ENCODE data around the gene AOX1.
A peak's percentile ranks its signal among the peaks of the same experiment; 100 is the strongest.

The AOX1 gene

DNA sequence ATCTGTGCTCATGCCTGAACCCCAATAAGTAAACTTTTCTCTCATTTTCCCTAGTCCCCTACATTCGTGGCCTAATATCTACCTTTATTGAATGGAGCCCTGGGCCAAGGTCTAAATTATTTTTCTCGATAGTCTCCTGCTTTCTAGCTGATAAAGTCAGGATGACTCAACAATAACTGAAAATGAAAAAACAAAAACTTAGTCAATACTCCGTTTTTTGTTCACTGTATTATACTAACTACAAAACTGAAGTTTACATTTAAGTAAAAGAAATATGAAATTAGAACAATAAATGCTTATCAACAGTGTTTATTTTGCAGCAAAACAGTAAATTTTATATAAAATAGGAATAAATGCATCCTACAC is 32.2 kb downstream of the AOX1 start:
- Histone ChIP-seq H3K27me3 (replicated peaks) (no peaks in the 10 kb centered on the region), H3K27ac (peak overlapping the region; percentile 26), H3K36me3 (replicated peaks) (no peaks in the 10 kb centered on the region), H3K4me3 (ENCODE audit: low read depth, low read length) (no peak overlapping the region)
- DNase-seq: no peak
- TF ChIP-seq, protein P1, sequence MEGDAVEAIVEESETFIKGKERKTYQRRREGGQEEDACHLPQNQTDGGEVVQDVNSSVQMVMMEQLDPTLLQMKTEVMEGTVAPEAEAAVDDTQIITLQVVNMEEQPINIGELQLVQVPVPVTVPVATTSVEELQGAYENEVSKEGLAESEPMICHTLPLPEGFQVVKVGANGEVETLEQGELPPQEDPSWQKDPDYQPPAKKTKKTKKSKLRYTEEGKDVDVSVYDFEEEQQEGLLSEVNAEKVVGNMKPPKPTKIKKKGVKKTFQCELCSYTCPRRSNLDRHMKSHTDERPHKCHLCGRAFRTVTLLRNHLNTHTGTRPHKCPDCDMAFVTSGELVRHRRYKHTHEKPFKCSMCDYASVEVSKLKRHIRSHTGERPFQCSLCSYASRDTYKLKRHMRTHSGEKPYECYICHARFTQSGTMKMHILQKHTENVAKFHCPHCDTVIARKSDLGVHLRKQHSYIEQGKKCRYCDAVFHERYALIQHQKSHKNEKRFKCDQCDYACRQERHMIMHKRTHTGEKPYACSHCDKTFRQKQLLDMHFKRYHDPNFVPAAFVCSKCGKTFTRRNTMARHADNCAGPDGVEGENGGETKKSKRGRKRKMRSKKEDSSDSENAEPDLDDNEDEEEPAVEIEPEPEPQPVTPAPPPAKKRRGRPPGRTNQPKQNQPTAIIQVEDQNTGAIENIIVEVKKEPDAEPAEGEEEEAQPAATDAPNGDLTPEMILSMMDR (IDR thresholded peaks at IDR 0.05; ENCODE audit: low read depth, low read length, missing control alignments): no peak
- in situ Hi-C loops (cut with HindIII; ENCODE audit: low pct_ligation_motif_present, low sequenced_read_pairs): no loop called here

DNA sequence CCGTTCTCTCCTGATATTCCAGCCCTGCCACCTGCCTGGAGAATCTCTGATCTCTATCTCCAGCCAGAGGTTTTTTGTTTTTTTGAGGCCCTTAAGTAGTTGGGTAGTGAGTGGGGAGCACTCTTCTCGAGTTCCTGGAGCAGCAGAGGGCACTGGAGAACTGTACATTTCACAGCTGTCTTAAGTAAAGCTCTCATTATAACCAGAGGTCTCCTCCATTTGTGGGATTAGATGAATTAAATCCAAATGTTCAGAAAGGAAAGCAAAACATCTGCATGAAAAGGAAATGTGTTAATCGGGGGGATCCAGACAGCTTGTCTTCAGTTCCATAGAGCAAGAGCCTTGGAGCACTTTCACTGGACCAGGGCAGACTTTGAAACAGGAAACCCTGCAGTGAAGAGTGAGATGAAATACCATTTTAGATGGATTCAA is 32.8 kb downstream of the AOX1 start:
- no peaks in the 10 kb centered on the region for H3K36me3 ChIP-seq (replicated peaks)
- H3K27ac ChIP-seq: no peak overlapping the region
- in situ Hi-C loops (cut with HindIII; ENCODE audit: low pct_ligation_motif_present, low sequenced_read_pairs): no loop called here
- H3K27me3 ChIP-seq (replicated peaks): no peaks in the 10 kb centered on the region
- no peak overlapping the region for H3K4me3 ChIP-seq (ENCODE audit: low read depth, low read length)
- DNase-seq: peak; percentile 24
- TF ChIP-seq, protein P1 (IDR thresholded peaks at IDR 0.05; ENCODE audit: low read depth, low read length, missing control alignments): peak; percentile 55

DNA sequence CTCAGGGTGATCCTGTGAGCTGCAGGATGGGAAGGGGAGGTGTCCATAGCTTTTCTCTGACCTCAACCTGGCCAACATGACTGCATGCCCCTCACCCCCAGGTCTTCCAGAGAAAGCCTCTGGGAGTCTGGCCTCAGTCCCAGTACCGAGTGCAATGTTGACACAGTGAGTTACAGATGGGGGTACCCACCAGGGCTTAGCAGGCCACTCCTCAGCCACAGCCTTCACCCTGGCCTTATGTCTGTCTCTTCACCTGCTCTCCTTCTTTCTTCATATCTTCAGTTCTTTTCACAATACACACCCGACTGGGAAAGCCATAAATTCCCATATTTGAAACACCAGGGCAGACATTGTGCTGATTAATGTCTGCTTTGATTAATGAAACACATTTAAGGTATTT is 33.5 kb downstream of the AOX1 start:
- TF ChIP-seq, protein P1 (IDR thresholded peaks at IDR 0.05; ENCODE audit: low read depth, low read length, missing control alignments): no peak
- Histone ChIP-seq H3K27ac (no peak overlapping the region), H3K36me3 (replicated peaks) (no peaks in the 10 kb centered on the region), H3K4me3 (ENCODE audit: low read depth, low read length) (no peak overlapping the region), H3K27me3 (replicated peaks) (no peaks in the 10 kb centered on the region)
- in situ Hi-C loops (cut with HindIII; ENCODE audit: low pct_ligation_motif_present, low sequenced_read_pairs): no loop called here
- DNase-seq: no peak

DNA sequence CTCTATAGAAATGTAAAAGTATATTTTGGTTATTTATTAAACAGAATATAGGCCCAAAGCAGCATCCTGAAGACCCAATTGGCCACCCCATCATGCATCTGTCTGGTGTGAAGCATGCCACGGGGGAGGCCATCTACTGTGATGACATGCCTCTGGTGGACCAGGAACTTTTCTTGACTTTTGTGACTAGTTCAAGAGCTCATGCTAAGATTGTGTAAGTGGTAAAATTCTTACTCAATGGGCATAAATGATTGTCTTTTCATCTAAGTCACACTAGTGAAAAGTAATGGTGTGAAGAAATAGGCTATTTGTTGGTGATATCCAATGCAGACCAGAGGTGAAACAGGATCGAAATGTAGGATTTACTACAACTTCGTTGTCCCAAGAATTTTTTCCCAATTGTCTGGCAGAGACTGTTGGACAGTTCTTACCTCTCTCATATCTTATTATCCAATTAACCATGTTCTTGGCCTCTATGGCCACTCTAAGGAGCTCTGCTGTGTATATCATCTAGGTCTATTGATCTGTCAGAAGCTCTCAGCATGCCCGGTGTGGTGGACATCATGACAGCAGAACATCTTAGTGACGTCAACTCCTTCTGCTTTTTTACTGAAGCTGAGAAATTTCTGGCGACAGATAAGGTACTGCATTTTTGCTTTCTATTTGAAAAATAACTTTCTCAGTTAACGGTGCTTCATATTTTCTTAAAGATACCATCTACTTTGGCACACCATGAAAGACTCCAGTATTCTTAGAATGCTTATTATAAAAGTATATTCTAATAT is 35.0 kb downstream of the AOX1 start:
- Histone ChIP-seq H3K27me3 (replicated peaks) (no peaks in the 10 kb centered on the region), H3K4me3 (ENCODE audit: low read depth, low read length) (no peak overlapping the region), H3K36me3 (replicated peaks) (no peaks in the 10 kb centered on the region), H3K27ac (no peak overlapping the region)
- TF ChIP-seq, protein P1 (IDR thresholded peaks at IDR 0.05; ENCODE audit: low read depth, low read length, missing control alignments): no peak
- no peak for DNase-seq
- in situ Hi-C loops (cut with HindIII; ENCODE audit: low pct_ligation_motif_present, low sequenced_read_pairs): no loop called here

DNA sequence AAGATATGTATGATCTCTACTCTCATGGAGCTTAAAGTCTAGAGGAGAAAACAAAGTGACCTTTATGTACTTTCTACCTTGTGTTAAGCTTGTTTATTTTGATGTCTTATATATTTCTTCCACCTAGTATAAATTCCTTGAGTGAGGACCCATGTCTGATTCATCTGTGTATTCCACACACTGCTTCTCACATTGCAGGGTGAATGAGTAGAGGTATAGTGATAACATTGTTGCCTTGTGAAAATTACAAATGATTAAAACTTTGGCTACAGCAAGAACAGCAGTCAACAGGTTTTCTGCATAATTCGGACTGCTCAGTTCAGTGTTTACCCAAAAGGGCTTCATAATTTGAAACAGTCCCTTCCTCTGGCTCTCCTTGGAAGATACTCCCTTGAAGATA is 36.3 kb downstream of the AOX1 start:
- Histone ChIP-seq H3K27ac (no peak overlapping the region), H3K4me3 (ENCODE audit: low read depth, low read length) (no peak overlapping the region), H3K27me3 (replicated peaks) (no peaks in the 10 kb centered on the region), H3K36me3 (replicated peaks) (no peaks in the 10 kb centered on the region)
- DNase-seq: no peak
- TF ChIP-seq, protein P1 (IDR thresholded peaks at IDR 0.05; ENCODE audit: low read depth, low read length, missing control alignments): no peak
- in situ Hi-C loops (cut with HindIII; ENCODE audit: low pct_ligation_motif_present, low sequenced_read_pairs): no loop called here

DNA sequence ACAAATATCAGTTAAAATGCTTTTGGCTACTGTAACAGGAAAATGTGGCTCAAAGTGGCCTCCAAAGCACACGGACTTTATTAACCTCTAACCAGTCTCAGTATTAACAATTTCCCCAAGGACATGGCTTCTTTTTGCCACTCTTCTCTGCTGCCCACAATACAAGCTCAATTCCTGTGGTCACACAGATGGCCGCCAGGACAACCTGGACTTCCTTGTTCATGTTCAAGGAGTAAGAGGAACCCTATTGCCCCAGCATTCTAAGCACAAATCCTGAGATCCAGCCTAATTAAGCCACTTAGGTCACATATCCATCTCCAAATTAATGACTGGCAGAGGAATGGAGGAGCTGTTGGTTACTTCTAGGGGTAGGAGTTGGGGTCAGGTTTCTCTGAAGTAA is 38.2 kb downstream of the AOX1 start:
- H3K27ac ChIP-seq: no peak overlapping the region
- no peak for DNase-seq
- TF ChIP-seq, protein P1 (IDR thresholded peaks at IDR 0.05; ENCODE audit: low read depth, low read length, missing control alignments): no peak

More for the DNA sequence above, 38.2 kb downstream of the AOX1 start:
- H3K27me3 ChIP-seq (replicated peaks): no peaks in the 10 kb centered on the region
- no peak overlapping the region for H3K4me3 ChIP-seq (ENCODE audit: low read depth, low read length)
- in situ Hi-C loops (cut with HindIII; ENCODE audit: low pct_ligation_motif_present, low sequenced_read_pairs): no loop called here
- H3K36me3 ChIP-seq (replicated peaks): no peaks in the 10 kb centered on the region
